Activated CD8-positive, alpha-beta memory T cell treated with anti-CD3 and anti-CD28 coated beads for 24 hours (primary cell): ENCODE measurements around the gene HNRNPLL.
"Not testable (repeated sequence)": the region's sequence is repeated elsewhere in the genome, so short reads cannot be mapped to it uniquely, and the experiment has no call there.

Source experiments
- DNase-seq: peaks from one replicate; pipeline ENCODE4 v3.0.0-alpha.2; 2020

HNRNPLL gene

DNA sequence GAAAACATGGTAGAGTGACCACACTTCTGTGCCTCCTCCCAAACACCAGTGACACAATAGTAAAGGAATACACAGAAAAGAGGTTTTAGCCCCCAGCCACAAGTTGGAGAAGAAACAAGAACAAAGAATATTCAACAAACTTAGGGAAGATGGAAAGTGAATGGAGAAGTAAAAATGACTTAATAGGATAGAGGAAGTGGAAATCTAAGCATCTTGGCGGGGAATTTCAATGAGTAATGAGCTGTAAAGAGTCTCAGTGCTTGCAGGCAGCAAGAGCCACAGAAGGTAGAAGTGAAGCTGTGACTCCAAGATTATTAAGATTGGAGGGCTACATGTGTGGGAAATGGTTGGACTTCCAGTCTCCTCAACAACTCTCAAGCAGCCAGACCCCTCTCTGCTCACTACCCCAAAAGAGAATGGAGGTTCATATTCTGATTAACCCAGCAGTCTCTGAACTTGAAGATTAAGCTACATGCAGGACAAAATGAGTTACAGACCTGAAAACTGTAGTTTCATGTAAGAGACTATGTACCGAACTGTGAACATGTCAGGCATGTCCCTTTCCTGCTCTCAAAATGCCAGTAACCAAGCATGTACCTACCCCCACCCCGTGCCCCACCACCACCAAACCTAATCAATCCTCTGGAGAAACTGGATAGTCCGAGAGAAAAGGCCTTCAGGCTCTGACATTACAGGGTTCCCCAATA lies 16.9 kb upstream of the HNRNPLL start:
- DNase-seq = no peak

DNA sequence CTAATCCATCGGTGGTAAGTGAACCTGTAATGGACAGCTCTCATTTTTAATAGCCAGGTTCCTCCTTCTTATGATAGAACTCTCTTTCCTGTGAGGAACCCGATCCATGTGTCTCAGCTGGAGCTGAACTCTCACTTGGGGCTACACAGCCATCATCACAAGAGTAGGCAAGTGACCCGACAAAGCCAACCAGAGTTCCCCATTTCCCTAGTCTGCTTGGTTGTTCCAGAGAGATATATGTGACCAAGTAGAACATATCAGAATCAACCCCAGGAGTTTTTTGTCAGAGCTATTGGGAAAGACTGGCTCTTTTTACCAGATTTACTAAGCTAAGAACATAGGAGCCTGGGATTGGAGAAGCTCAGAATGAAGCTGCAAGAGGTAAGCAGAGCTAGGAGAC lies 14.6 kb upstream of the HNRNPLL start:
- no peak for DNase-seq

DNA sequence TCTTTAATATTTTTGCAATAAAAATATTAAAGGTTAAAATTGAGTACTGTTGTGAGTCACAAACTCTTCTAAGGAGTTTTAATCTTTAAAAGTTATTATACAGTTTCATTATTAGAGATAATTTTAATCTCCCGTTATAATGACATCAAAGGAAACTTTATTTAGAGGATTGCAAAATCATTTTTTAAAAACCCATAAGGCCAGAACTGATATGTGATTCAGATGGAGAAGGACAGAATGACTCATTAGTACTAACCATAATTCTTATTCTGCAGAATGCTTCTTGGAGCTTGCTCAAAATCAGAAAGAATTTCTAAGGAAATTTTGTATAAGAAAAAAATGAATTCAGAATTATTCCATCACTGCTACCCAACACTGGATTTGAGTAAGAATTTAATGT lies 12.5 kb upstream of the HNRNPLL start:
- no peak for DNase-seq

DNA sequence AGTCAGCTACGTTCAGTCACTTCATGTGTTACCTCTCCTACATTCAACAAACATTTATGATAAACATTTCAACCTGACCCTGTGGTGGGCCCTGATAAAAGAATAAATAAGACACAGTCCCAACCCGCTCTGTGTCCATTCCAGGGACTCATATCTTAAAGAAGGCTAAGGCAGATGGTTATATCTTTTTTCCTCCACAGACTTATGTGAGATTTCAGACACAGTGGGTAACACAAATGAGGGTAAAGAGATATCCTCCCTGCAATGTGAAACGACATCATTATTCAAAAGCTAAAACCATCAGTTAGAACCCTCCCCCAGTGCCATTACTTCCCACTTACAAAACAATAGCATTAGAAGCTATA lies 11.1 kb upstream of the HNRNPLL start:
- DNase-seq = no peak

DNA sequence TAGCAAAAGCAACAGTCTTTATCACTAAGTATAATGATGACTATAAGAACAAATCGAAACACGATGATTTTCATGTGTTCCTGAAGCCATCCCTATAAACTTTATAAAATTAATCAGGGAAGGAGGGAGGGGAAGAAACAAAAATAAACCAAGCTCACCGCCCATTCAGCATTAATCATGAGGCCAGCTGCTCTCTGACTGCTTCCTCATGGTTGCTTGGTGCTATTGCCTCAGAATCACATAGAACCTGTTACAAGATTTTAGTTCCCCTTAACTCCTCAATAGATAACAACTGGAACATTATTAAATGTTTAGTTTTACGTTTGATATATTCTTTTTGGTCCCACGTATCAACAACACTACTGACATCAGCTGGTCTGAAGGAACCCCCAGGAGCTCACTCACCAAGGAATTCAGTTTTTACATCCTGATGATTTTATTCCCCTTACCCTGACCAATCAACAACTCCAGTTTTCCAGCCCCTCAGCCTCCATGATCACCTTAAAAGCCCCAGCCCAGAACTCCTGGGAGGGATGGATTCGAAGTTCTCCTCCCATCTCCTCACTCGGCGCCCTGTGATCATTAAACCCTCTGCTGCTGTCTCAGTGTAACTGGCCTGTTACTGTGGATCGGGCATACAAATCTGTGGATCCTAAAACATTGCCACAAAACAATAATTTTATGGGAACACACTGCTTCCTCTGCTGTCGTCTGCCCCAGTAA lies 10.6 kb upstream of the HNRNPLL start:
- DNase-seq = no peak

DNA sequence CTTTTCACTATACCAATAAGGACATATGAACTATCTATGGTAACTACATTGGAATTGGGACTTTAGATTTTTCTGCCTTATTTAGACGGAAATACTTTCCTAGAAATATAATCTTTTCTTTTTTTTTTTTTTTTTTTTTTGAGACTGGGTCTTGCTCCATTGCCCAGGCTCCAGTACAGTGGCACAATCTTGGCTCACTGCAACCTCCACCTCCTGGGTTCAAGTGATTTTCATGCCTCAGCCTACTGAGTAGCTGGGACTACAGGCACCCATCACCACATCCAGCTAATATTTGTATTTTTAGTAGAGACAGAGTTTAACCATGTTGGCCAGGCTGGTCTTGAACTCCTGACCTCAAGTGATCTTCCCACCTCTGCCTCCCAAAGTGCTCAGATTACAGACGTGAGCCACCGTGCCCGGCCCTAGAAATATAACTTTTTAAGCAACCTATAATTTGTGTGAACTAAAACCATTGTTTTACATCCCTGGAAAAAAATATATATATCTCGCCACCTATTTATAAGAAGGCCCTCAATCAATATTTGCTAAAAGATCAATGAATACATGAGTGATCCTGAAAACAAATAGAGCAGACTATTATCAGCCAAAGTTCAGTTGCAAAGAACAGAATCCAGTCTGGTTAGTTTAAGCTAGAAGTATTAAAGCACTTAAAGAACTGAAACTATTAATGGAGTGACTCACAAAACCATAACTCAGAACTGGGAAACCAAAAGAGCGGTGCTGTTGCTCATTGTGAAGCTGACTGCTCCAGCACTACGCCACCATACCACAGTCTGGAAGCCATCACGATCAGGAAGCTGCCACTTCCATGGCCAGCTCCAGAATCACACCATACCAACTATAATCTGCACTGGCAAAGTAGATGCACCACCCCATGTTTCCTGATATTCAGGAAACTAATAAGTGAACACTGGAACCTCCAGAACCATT lies 8.4 kb upstream of the HNRNPLL start:
- no peak for DNase-seq

DNA sequence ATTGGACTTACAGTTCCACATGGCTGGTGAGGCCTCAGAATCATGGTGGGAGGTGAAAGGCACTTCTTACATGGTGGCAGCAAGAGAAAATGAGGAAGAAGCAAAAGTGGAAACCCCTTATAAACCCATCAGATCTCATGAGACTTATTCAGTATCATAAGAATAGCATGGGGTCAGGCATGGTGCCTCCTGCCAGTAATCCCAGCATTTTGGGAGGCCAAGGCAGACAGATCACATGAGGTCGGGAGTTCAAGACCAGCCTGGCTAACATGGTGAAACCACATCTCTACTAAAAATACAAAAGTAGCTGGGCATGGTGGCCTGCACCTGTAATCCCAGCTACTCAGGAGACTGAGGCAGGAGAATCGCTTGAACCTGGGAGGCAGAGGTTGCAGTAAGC lies 6.5 kb upstream of the HNRNPLL start:
- DNase-seq = not testable (repeated sequence)

DNA sequence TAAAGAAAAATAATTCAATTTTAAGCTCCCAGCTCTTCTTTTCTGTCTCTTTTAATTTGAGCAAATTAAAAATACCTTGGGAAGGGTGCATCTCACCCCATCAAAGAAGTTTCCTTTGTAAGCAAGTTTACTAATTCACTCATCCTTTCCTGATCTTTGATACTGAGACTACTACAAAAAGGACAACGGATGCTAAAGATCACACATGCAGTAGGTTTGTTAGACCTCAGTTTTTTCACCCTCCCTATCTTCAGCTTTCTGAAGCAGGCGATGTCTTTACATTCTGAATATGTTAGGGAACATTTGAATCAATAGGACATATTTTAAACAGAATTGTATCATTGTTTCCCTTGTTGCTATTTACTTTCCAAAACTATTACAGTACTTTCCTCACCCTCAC lies 6.0 kb upstream of the HNRNPLL start:
- no peak for DNase-seq

DNA sequence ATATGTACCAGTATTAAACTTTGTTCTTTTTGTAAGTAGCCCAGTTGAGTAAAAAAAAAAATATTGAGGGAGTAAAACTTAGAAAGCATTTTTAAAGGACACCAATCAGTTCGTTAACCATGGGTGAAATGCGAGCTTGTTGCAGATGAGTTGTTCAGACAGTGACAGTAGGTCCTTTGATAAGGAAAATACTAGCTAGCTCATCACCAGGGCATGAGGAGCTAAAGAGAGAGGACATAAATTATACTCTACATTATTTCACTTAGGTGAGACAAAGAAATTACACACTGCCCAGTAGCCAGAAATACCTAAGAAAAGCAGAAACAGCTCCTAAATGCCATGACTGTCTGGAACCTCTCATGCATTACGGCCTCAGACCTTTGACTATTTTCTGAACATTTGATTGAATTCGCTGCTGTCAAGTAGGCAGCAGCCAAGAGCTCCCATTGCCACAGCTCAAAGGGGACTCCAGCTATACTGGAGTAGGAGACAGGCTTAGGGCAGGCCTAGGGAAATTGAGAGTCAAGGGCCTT lies 2.6 kb upstream of the HNRNPLL start:
- no peak for DNase-seq

DNA sequence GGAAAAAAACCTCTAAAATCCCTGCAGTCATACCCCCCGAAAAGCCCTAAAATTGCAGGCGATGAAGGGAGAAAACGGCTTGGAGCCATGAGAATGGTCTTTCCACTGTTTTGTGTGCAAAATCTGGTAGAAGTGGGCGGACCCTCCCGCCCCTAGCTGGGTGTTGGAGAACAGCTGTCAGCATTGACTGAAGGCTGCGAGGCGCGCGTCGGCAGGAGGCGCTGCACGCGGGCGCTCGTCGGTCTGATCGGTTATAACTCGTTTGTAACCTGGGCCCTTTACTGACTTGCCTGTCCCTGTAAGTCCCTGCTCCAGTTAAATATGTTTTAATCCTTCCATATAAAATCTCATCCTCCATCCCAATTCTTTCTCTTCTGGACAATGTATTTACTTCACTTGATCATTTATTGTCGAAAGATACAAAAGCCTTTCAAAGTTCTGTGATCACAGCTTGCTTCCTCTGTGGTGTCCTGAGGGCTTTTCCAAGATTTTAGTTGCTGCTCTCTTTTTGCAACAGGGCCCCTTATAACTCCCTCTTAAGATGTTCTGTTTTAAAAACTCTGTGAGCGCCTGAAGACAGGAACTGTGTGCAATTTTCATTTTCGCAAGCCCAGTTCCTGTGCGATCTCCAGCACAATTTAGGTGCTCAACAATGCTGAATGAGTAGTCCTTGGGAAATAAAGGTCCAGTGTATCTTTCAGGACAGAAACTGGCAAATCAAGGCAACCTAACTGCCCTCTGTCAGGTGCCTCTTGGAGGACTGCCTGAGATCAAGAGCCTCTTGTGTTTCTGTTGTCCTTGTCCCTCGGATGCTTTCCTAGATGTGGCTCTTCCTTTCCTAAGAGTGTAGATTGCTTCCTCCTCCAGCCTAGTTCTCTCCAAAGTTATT lies 918 bp upstream of the HNRNPLL start:
- peak; percentile 90 for DNase-seq

DNA sequence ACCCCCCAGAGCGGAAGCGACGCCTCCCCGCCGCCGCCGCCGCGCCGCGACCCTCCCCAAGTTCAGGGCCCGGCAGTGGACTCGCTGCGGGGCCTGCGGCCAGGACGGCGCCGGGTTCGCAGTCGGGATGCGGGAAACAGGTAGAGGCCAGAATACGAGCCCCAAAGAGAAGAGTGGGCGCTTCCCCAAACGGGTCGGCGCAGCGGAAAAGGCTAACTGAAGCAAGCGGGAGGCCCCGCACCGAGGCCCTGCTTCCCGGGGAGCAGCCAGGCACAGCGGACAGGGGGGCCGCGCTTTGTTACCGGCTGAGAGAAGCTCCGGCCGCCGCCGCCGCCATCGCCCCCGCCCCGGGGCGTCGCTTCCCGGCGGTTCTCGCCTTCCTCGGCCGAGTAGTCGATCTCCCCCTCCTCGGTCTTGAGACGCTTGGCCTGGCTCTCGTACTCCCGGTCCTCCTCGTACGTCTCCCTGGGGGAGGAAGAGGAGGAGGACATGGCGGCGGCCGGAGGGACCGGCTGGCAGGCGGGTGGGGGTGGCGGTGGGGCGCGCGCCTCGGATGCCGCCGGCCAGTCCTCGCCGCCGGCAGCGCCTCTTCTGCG lies 494 bp downstream of the HNRNPLL start:
- peak; percentile 80 for DNase-seq

DNA sequence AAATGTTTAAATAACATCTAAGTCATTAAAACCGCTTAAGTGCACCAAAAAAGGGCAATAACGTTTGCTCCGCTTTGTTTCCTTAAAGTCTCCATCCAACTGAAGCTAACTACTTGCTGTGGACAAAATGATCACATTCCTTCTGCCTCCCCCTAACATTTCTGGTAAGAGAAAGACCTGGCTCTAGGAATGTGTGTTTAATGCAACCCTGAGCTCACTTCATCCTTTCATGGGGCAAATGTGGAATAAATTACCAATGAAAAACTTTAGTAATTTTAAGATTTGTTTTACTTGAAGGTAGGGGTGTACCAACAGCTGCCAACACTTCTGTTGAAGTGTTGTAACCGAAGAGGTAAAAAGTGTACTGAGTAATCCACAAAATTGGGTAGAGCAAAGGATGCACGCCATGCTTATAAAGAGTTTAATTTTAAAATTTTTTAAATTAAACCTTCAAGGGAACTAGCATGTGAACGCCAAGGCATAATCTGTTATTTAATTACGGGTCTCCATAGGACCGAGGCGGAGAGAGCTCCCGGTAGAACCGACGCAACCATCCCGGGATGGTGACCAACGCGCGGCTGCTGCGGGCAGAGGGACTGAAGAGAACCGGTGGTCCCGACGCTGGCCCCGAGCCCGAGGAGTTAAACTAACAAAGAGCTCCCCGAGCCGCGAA lies 1.1 kb downstream of the HNRNPLL start:
- DNase-seq = no peak

DNA sequence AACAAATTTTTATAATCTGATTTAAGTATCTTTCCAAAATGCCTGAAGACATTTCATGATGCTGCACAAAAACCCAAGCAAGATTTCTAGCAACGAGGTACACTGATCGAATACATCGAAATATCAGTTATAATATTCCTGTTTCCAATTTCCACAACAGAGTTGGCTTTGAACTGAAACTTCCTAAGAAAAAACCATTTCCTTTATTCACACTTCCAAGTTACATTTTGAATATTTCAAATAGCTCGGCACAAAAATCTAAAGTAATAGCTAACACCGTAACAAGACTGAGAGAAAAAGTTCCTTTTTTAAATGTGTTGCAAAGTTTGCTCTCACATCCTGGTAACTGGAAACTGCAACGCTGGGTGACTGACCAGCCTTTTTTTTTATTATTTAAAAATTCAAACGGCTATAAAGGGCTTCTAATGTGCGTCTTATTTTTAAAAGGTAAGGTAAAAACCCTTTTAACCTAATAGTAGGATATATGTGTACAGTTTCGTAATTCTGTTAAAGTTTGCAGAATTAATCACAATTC lies 1.7 kb downstream of the HNRNPLL start:
- DNase-seq = no peak

DNA sequence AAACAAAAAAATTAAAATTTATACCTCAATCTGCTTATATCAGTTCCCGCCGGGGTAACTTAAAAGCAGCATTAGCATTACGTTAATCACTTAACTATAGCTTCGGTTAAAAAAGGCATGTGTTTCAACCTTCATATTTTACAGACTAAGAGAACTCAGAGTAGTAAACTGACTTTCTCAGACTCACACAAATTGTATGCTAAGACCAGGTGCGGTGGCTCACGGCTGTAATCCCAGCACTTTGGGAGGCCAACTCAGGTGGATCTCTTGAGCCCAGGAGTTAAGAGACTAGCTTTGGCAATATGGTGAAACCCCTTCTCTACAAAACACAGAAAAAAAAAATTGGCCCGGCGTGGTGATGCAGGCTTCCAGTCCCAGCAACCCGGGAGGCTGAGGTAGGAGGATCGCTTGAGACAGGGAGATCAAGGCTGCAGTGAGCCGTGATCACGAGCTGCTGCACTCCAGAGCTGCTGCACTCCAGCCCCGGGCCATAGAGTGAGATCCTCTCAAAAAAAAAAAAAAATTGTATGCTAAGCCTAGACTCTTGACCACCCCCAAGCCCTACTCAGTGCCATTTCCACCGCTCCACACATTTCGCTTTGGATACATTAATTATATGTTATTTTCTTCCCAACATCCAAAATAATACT lies 2.4 kb downstream of the HNRNPLL start:
- no peak for DNase-seq

DNA sequence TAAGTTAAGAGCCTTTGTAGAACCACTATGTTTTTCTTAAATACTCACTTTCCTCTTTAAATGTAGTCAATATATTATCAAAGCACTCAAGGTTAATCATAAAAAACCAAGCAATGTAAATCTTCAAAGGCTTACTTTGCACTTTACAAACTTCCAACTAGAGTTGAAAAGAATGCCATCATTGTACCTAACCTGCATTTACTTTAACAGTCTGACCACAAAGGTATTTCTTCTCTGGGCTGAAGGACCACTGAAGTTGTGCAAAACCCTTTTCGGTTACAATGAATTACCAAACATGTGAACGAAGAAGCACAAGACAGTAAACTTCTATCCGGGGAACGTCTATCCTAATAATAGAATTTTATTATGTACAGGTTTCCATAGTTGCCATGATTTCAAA lies 3.0 kb downstream of the HNRNPLL start:
- DNase-seq = no peak

DNA sequence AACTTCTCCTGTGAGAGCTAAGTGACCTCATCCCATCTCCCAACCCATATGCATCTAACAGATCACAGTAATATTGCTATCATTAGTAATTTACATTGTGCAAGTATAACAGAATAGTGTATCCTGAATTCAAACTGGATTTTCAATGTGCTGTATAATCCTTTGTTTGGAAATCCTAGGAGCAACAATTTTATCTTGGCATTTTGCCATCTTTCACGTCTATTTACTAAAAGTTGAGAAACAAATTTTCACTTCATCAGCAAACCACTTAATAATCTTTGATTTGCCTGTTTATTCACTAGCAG lies 3.8 kb downstream of the HNRNPLL start:
- DNase-seq = no peak

DNA sequence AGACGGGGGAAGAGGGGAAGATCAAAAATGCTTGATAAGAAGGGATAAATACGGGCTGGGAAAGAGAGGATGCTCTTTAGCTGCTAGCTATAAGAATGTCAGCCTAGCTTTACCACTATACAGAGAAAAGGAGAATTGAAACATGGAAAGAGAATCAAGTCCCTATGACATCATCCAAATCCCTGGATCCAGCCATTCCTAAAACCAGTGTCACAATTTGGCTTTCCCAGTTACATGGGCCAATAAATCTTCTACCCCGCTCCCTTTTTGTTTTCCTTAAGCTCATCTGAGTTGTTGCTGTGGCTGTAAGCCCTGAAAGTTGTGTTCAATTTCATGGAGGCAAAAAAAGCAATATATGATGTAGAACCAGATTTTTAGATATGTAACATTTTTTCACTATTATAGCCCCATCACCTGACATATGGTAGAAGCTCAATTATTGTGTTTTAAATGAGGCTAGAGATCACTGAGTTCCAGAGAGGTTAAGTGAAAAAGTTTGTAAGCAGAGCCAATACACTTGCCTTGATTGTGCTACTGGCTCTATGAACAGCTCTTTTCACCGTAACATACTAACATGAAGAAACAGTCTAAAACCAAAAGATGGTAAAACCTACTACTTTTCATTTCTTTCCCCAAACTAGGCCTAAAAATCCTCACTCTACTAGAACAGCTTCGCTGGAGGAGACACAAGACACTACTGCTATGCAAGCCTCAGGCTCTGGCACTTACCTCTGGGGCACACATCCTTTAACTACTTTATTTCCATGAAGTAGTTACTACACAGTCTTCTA lies 4.3 kb downstream of the HNRNPLL start:
- DNase-seq = no peak

DNA sequence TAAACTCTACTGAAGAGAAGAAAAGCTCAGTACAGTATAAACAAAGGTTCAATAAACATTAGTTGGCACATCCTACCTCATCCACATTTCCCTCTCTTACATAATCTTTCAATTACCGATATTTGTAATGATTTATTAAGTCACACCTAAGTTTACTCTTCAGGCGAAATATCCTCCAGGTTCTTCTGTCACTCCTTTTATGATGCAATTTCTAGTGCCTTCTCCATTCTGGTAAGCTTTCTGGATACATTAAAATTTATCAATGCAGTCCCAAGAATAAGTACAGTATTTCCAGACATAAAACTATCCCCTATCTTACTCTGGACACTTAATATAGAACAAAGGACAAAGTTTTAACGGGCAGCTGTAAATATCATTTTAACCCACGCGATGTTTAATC lies 5.6 kb downstream of the HNRNPLL start:
- no peak for DNase-seq

DNA sequence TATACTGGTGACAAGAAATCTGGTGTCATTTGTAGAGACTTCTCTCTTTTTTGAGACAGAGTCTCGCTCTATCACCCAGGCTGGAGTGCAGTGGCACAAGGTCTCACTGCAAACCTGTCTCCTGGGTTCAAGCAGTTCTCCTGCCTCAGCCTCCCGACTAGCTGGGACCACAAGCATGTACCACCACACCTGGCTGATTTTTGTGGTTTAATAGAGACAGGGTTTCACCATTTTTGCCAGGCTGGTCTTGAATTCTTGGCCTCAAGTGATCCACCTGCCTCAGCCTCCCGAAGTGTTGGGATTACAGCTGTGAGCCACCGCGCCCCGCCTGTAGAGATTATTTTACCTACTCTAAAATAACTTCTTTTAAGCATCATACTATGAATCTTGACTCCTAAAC lies 6.5 kb downstream of the HNRNPLL start:
- no peak for DNase-seq

DNA sequence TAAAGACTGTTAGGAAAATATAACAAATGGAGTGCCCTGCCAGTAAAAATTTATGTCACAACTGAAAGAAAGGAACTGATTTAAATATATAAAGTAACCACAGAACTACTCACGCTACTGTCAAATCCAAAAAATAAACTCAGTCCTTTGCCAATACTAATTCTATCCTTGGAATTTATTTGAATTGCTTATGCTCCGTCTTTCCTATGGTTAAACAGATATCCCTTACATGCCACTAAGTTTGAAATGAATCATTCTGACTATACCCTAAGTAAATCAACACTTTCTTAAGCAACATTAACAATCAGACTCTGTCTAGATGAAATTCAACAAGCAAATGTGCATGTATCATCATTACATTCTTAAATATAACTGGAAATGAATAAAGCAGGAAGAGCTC lies 9.8 kb downstream of the HNRNPLL start:
- no peak for DNase-seq
